ENCODE results near the gene DHX34. TPM values are rescaled to one million over a fixed set of nuclear protein-coding genes. Genes with fewer than 3 reads are reported as not detected.

Gene DHX34
- total and polyA plus RNA-seq, 2 donors from 2014 or later, result 7.2 to 13.6 TPM

DNA sequence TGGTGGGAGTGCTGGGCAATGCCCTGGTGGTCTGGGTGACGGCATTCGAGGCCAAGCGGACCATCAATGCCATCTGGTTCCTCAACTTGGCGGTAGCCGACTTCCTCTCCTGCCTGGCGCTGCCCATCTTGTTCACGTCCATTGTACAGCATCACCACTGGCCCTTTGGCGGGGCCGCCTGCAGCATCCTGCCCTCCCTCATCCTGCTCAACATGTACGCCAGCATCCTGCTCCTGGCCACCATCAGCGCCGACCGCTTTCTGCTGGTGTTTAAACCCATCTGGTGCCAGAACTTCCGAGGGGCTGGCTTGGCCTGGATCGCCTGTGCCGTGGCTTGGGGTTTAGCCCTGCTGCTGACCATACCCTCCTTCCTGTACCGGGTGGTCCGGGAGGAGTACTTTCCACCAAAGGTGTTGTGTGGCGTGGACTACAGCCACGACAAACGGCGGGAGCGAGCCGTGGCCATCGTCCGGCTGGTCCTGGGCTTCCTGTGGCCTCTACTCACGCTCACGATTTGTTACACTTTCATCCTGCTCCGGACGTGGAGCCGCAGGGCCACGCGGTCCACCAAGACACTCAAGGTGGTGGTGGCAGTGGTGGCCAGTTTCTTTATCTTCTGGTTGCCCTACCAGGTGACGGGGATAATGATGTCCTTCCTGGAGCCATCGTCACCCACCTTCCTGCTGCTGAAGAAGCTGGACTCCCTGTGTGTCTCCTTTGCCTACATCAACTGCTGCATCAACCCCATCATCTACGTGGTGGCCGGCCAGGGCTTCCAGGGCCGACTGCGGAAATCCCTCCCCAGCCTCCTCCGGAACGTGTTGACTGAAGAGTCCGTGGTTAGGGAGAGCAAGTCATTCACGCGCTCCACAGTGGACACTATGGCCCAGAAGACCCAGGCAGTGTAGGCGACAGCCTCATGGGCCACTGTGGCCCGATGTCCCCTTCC is 28.9 kb upstream of the DHX34 start:
- TF ChIP-seq, protein P1, sequence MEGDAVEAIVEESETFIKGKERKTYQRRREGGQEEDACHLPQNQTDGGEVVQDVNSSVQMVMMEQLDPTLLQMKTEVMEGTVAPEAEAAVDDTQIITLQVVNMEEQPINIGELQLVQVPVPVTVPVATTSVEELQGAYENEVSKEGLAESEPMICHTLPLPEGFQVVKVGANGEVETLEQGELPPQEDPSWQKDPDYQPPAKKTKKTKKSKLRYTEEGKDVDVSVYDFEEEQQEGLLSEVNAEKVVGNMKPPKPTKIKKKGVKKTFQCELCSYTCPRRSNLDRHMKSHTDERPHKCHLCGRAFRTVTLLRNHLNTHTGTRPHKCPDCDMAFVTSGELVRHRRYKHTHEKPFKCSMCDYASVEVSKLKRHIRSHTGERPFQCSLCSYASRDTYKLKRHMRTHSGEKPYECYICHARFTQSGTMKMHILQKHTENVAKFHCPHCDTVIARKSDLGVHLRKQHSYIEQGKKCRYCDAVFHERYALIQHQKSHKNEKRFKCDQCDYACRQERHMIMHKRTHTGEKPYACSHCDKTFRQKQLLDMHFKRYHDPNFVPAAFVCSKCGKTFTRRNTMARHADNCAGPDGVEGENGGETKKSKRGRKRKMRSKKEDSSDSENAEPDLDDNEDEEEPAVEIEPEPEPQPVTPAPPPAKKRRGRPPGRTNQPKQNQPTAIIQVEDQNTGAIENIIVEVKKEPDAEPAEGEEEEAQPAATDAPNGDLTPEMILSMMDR (IDR thresholded peaks at IDR 0.05; ENCODE audit: borderline replicate concordance, extremely low read depth, insufficient read depth), result no peak
- Histone ChIP-seq H3K4me3 (ENCODE audit: low read length in 3 of 3) (no peak overlapping the region), H3K9me3 (ENCODE audit: control insufficient read depth in 2 of 3, insufficient read depth in 1 of 3, low read length in 3 of 3) (peaks cover 0 to 4% (median 0%) of the 10 kb centered on the region in 3 donors), H3K9ac (ENCODE audit: low read length in 3 of 3) (no peak overlapping the region), H3K36me3 (ENCODE audit: control insufficient read depth in 2 of 3, insufficient read depth in 3 of 3, low read length in 3 of 3) (no peaks in the 10 kb centered on the region), H3K4me1 (ENCODE audit: control insufficient read depth in 2 of 3, insufficient read depth in 2 of 3, low read depth in 1 of 3, low read length in 3 of 3) (no peaks in the 10 kb centered on the region), H3K27me3 (ENCODE audit: control insufficient read depth, insufficient read depth, low read length) (no peaks in the 10 kb centered on the region), H3K27ac (ENCODE audit: low read depth in 2 of 2, low read length in 2 of 2) (no peak overlapping the region)
- FAIRE-seq (no peak), DNase-seq (no peak)
- intact Hi-C loops (cut with DNase I), result no loop called here

DNA sequence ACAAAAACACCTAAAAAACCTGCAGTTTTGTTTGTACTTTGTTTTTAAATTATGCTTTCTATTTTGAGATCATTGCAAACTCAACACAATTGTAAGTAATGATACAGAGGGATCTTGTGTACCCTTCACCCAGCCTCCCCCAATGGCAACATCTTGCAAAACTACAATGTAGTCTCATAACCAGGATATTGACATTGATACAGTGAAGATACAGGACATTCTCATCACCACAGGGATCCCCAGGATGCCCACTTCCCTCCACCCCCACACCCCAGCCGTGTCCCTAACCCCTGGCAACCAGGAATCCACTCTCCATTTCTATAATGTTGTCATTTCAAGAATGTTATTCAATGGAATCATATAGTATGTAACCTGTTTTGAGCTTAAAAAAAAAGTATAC is 27.5 kb upstream of the DHX34 start:
- H3K36me3 ChIP-seq (ENCODE audit: control insufficient read depth in 2 of 3, insufficient read depth in 3 of 3, low read length in 3 of 3), result no peaks in the 10 kb centered on the region
- DNase-seq (no peak), FAIRE-seq (no peak)
- H3K27me3 ChIP-seq (ENCODE audit: control insufficient read depth, insufficient read depth, low read length), result no peaks in the 10 kb centered on the region
- intact Hi-C loops (cut with DNase I), result no loop called here
- H3K4me3 ChIP-seq (ENCODE audit: low read length in 3 of 3), result no peak overlapping the region
- H3K9ac ChIP-seq (ENCODE audit: low read length in 3 of 3), result no peak overlapping the region
- no peaks in the 10 kb centered on the region for H3K4me1 ChIP-seq (ENCODE audit: control insufficient read depth in 2 of 3, insufficient read depth in 2 of 3, low read depth in 1 of 3, low read length in 3 of 3)
- H3K9me3 ChIP-seq (ENCODE audit: control insufficient read depth in 2 of 3, insufficient read depth in 1 of 3, low read length in 3 of 3), result peaks cover 0 to 4% (median 0%) of the 10 kb centered on the region in 3 donors
- TF ChIP-seq, protein P1 (IDR thresholded peaks at IDR 0.05; ENCODE audit: borderline replicate concordance, extremely low read depth, insufficient read depth), result no peak
- H3K27ac ChIP-seq (ENCODE audit: low read depth in 2 of 2, low read length in 2 of 2), result no peak overlapping the region

DNA sequence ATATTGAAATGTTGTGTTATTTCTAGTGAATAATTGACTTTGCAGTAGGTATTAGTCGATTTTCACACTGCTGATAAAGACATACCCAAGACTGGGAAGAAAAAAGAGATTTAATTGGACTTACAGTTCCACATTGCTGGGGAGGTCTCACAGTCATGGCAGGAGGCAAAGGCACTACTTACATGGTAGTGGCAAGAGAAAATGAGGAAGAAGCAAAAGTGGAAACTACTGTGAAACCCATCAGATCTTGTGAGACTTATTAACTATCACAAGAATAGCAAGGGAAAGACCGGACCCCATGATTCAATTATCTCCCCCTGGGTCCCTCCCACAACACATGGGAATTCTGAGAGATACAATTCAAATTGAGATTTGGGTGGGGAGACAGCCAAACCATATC is 27.1 kb upstream of the DHX34 start:
- TF ChIP-seq, protein P1 (IDR thresholded peaks at IDR 0.05; ENCODE audit: borderline replicate concordance, extremely low read depth, insufficient read depth), result no peak
- Histone ChIP-seq H3K27ac (ENCODE audit: low read depth in 2 of 2, low read length in 2 of 2) (no peak overlapping the region), H3K9me3 (ENCODE audit: control insufficient read depth in 2 of 3, insufficient read depth in 1 of 3, low read length in 3 of 3) (peaks cover 0 to 4% (median 0%) of the 10 kb centered on the region in 3 donors), H3K27me3 (ENCODE audit: control insufficient read depth, insufficient read depth, low read length) (no peaks in the 10 kb centered on the region), H3K4me3 (ENCODE audit: low read length in 3 of 3) (no peak overlapping the region), H3K9ac (ENCODE audit: low read length in 3 of 3) (no peak overlapping the region), H3K36me3 (ENCODE audit: control insufficient read depth in 2 of 3, insufficient read depth in 3 of 3, low read length in 3 of 3) (no peaks in the 10 kb centered on the region), H3K4me1 (ENCODE audit: control insufficient read depth in 2 of 3, insufficient read depth in 2 of 3, low read depth in 1 of 3, low read length in 3 of 3) (no peaks in the 10 kb centered on the region)
- DNase-seq, result no peak
- no peak for FAIRE-seq
- intact Hi-C loops (cut with DNase I), result no loop called here
